Sigmoid colon (tissue), 4 donors: ENCODE data around the gene LIM2.

Source experiments
- CTCF ChIP-seq, 4 experiments: fragments of 450-650 bp in 3 of 4; fragments of 200-600 bp in 1 of 4; IDR thresholded peaks; one replicate each; pipeline ENCODE4 v1.5.1; 2016 to 2019; ENCODE audit warnings: antibody characterized with exemption in 4 of 4, mild to moderate bottlenecking in 3 of 4, moderate library complexity in 2 of 4
- EP300 ChIP-seq, 4 donors: sonication (generic); formaldehyde crosslinking; IDR thresholded peaks; one replicate each; pipeline ENCODE4 v1.6.1; 2017; ENCODE audit warnings: antibody characterized with exemption in 4 of 4
- POLR2A ChIP-seq, 2 donors: fragments of 450-650 bp; IDR thresholded peaks; one replicate each; pipeline ENCODE4 v1.6.1; 2016; ENCODE audit warnings: antibody characterized with exemption in 2 of 2, mild to moderate bottlenecking in 2 of 2, moderate library complexity in 2 of 2
- POLR2AphosphoS5 ChIP-seq, 4 donors: sonication (generic); formaldehyde crosslinking; IDR thresholded peaks; one replicate each; pipeline ENCODE4 v1.6.1; 2017; ENCODE audit warnings: antibody characterized with exemption in 4 of 4

GRCh38 chr19:51431124-51431523, 43.4 kb upstream of the LIM2 start:
- TF ChIP-seq CTCF (IDR thresholded peaks at IDR 0.05) (no peak), POLR2A (IDR thresholded peaks at IDR 0.05) (no peak), POLR2AphosphoS5 (IDR thresholded peaks at IDR 0.05) (no peak), EP300 (IDR thresholded peaks at IDR 0.05) (peak in 1 of 4 donors; percentile 16)
